Panc1 (cell line): ENCODE measurements around the gene CYP51A1. TPM values are rescaled to one million over a fixed set of nuclear protein-coding genes. Genes with fewer than 3 reads are reported as not detected.

Source experiments
- ATAC-seq: fragments of 200-7000 bp; cut with Tn5 transposase; 2 replicates; pipeline ENCODE4 v1.9.1; 2020; ENCODE audit warnings: mild to moderate bottlenecking, moderate library complexity
- BruUV-seq: library from RNA; stranded (reverse); fragments of 400-500 nt; replicated peaks from 2 replicates; lab custom pipeline; 2021; lab: Mats Ljungman, UMichigan
- CTCF ChIA-PET: fragments of 300-600 bp; sonication (Branson Sonifier 250); formaldehyde crosslinking; loops from one replicate; lab custom pipeline; 2022; ENCODE audit warnings: antibody characterized with exemption; lab: Charles Lee
- POLR2A ChIA-PET: fragments of 300-600 bp; sonication (Branson Sonifier 250); formaldehyde crosslinking; loops from one replicate; lab custom pipeline; 2022; ENCODE audit warnings: antibody characterized with exemption; lab: Charles Lee
- DNase-seq: peaks from one replicate; pipeline ENCODE4 v3.0.0-alpha.2; 2010; ENCODE audit warnings: low read depth, low spot score
- H3K27ac ChIP-seq: 2 replicates; pipeline ENCODE4 v1.5.1; 2011; ENCODE audit warnings: mild to moderate bottlenecking, low read length, inconsistent platforms
- H3K27me3 ChIP-seq: fragments of 200-500 bp; sonication (Bioruptor generic); 2 replicates; pipeline ENCODE4 v1.6.0; 2014; ENCODE audit warnings: low read length, inconsistent platforms; ENCODE audit not compliant: control insufficient read depth, insufficient read depth
- H3K36me3 ChIP-seq: fragments of 200-500 bp; sonication (Bioruptor generic); 2 replicates; pipeline ENCODE4 v1.5.1; 2014; ENCODE audit warnings: inconsistent platforms, mild to moderate bottlenecking, low read length, moderate library complexity; ENCODE audit not compliant: control insufficient read depth, insufficient read depth
- H3K4me1 ChIP-seq: 2 replicates; pipeline ENCODE4 v1.5.1; 2011; ENCODE audit warnings: inconsistent platforms, mild to moderate bottlenecking, low read length, moderate library complexity; ENCODE audit not compliant: control insufficient read depth, insufficient read depth
- H3K4me3 ChIP-seq, 2 experiments: 2 replicates each; pipeline ENCODE4 v1.5.1; 2011 to 2012; ENCODE audit warnings: low read depth in 2 of 2, low read length in 2 of 2, mild to moderate bottlenecking in 2 of 2, inconsistent platforms in 1 of 2, moderate library complexity in 1 of 2
- H3K9me3 ChIP-seq: fragments of 200-500 bp; sonication (Bioruptor generic); 2 replicates; pipeline ENCODE4 v1.5.1; 2014; ENCODE audit warnings: low read depth, mild to moderate bottlenecking, inconsistent platforms, low read length, moderate library complexity; ENCODE audit not compliant: control insufficient read depth, insufficient read depth
- POLR2AphosphoS5 ChIP-seq: IDR thresholded peaks from 2 replicates; pipeline ENCODE4 v1.6.1; 2012; ENCODE audit warnings: mild to moderate bottlenecking, low read depth, low read length, moderate library complexity
- SIN3A ChIP-seq: IDR thresholded peaks from 2 replicates; pipeline ENCODE4 v1.6.1; 2012; ENCODE audit warnings: low read depth, mild to moderate bottlenecking, low read length, moderate library complexity, borderline replicate concordance; ENCODE audit not compliant: insufficient read depth
- TCF7L2 ChIP-seq: IDR thresholded peaks from 2 replicates; pipeline ENCODE4 v1.6.1; 2011; ENCODE audit warnings: mild to moderate bottlenecking, low read depth, low read length, inconsistent platforms
- in situ Hi-C: cut with HindIII; loops from 2 replicates; pipeline ENCODE4 v1.10.0; 2016; ENCODE audit warnings: low sequenced_read_pairs, low pct_unique_long_range_greater_than_20kb
- intact Hi-C: fragments of 100-400 bp; cut with micrococcal nuclease; formaldehyde crosslinking; loops from one replicate; pipeline ENCODE4 v1.10.0; 2022; ENCODE audit not compliant: unreplicated experiment
- total RNA-seq: library from RNA; stranded (reverse); gene quantifications from one replicate; pipeline ENCODE4 v1.2.1, GENCODE V29; 2021; ENCODE audit not compliant: unreplicated experiment
- TF ChIP-seq, protein P1 (sequence below), 2 experiments: IDR thresholded peaks; 2 replicates each; pipeline ENCODE4 v1.6.1; 2011 to 2012; ENCODE audit warnings: low read depth in 2 of 2, control low read depth in 1 of 2, low read length in 1 of 2, mild to moderate bottlenecking in 1 of 2, moderate library complexity in 1 of 2; ENCODE audit not compliant: insufficient read depth in 1 of 2
- TF ChIP-seq, protein P2 (sequence below): fragments of 450-650 bp; IDR thresholded peaks from 2 replicates; pipeline ENCODE4 v1.5.1; 2017; ENCODE audit warnings: mild to moderate bottlenecking

Gene CYP51A1
- total RNA-seq, 1 experiment from 2014 or later: 131 TPM

DNA sequence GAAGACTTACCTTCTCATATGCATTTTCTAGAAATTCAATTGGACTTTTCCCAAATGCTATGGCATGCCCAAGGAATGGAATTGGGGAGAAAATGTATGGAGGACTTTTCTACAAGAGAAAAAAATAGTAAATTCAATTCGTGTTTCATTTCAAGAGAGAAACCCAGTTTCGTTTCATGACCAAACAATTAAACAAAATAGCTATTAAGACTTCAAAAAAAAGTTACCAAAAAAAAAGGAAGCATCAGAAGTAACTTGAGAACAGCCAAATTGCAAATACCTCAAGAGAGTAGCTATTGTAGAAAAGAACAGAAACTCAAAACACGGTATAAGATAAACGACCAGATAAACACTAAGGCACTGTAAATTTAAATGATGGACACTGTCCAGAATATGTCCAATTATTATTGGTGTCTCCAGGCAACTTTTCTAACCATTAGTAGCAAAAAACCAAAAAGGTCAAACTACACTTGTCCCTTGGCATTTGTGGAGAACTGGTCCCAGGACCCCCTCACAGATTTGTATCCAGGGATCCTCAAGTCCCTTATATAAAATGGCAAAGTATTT is 2.4 kb downstream of the CYP51A1 start:
- Histone ChIP-seq H3K9me3 (no peaks in the 10 kb centered on the region), H3K27me3 (no peaks in the 10 kb centered on the region), H3K27ac (no peak overlapping the region), H3K4me3 (peak overlapping the region; percentile 91 to 93; a peak in 1 of 4 replicates), H3K4me1 (peaks cover 18% of the 10 kb centered on the region), H3K36me3 (peaks cover 26% of the 10 kb centered on the region)
- ChIA-PET CTCF (interaction anchor here (0.7 kb wide), 1 partner anchor 25 kb away, joined by 8 read pairs; no protein-coding TSS in a partner anchor), POLR2A (interaction anchor here (0.7 kb wide), 1 partner anchor 42 kb away, joined by 13 read pairs; no protein-coding TSS in a partner anchor)
- TF ChIP-seq TCF7L2 (no peak), SIN3A (no peak), POLR2AphosphoS5 (no peak)
- TF ChIP-seq, protein P1, sequence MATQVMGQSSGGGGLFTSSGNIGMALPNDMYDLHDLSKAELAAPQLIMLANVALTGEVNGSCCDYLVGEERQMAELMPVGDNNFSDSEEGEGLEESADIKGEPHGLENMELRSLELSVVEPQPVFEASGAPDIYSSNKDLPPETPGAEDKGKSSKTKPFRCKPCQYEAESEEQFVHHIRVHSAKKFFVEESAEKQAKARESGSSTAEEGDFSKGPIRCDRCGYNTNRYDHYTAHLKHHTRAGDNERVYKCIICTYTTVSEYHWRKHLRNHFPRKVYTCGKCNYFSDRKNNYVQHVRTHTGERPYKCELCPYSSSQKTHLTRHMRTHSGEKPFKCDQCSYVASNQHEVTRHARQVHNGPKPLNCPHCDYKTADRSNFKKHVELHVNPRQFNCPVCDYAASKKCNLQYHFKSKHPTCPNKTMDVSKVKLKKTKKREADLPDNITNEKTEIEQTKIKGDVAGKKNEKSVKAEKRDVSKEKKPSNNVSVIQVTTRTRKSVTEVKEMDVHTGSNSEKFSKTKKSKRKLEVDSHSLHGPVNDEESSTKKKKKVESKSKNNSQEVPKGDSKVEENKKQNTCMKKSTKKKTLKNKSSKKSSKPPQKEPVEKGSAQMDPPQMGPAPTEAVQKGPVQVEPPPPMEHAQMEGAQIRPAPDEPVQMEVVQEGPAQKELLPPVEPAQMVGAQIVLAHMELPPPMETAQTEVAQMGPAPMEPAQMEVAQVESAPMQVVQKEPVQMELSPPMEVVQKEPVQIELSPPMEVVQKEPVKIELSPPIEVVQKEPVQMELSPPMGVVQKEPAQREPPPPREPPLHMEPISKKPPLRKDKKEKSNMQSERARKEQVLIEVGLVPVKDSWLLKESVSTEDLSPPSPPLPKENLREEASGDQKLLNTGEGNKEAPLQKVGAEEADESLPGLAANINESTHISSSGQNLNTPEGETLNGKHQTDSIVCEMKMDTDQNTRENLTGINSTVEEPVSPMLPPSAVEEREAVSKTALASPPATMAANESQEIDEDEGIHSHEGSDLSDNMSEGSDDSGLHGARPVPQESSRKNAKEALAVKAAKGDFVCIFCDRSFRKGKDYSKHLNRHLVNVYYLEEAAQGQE (IDR thresholded peaks at IDR 0.05; ENCODE audit: insufficient read depth in 1 of 2, low read depth in 2 of 2, low read length in 1 of 2): no peak
- TF ChIP-seq, protein P2, sequence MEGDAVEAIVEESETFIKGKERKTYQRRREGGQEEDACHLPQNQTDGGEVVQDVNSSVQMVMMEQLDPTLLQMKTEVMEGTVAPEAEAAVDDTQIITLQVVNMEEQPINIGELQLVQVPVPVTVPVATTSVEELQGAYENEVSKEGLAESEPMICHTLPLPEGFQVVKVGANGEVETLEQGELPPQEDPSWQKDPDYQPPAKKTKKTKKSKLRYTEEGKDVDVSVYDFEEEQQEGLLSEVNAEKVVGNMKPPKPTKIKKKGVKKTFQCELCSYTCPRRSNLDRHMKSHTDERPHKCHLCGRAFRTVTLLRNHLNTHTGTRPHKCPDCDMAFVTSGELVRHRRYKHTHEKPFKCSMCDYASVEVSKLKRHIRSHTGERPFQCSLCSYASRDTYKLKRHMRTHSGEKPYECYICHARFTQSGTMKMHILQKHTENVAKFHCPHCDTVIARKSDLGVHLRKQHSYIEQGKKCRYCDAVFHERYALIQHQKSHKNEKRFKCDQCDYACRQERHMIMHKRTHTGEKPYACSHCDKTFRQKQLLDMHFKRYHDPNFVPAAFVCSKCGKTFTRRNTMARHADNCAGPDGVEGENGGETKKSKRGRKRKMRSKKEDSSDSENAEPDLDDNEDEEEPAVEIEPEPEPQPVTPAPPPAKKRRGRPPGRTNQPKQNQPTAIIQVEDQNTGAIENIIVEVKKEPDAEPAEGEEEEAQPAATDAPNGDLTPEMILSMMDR: no peak
- BruUV-seq: no TSS peak
- intact Hi-C loops: loop anchor here (10.0 kb wide), 1 partner anchor 313 kb away; the partner anchor contains the start of gene GATAD1
- in situ Hi-C loops: no loop called here
- ATAC-seq: no peak
- no peak for DNase-seq

DNA sequence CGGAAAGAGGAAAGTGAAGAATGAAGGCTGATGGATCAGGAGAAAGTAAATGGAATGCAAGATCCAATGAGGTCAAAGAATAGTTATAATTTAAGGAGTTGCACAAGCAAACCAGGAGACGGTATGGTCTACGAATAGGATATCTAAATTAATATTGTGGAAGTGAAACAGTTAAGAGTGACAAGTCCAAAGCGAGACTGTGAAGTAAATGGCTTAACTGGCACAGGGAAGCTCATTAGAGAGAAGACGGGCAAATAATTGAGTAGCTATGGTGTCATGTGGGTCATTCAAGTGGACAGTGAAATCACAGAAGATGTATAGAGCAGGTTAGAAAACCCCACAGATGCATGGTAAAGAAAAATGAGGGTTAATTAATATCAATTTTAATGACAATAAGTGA is 3.2 kb downstream of the CYP51A1 start:
- Histone ChIP-seq H3K27ac (no peak overlapping the region), H3K4me3 (no peak overlapping the region), H3K9me3 (no peaks in the 10 kb centered on the region), H3K27me3 (no peaks in the 10 kb centered on the region), H3K4me1 (peaks cover 18% of the 10 kb centered on the region), H3K36me3 (peaks cover 31% of the 10 kb centered on the region)
- BruUV-seq: no TSS peak
- DNase-seq (no peak), ATAC-seq (no peak)
- CTCF ChIA-PET: no interaction called here
- in situ Hi-C loops: no loop called here
- TF ChIP-seq, protein P1 (IDR thresholded peaks at IDR 0.05; ENCODE audit: insufficient read depth in 1 of 2, low read depth in 2 of 2, low read length in 1 of 2): no peak
- TF ChIP-seq POLR2AphosphoS5 (no peak), TCF7L2 (no peak), SIN3A (no peak)
- TF ChIP-seq, protein P2: no peak
- intact Hi-C loops: loop anchor here (10.0 kb wide), 1 partner anchor 314 kb away; the partner anchor contains the start of gene GATAD1
- POLR2A ChIA-PET: interaction anchor here (0.5 kb wide), 1 partner anchor 115 kb away, joined by 3 read pairs; the partner anchor contains the start of genes ANKIB1 and KRIT1
